Nucleus accumbens (tissue), 56 donors: ENCODE measurements around the gene MRPS15.
A peak's percentile ranks its signal among the peaks of the same experiment; 100 is the strongest.

Source experiments
- DNase-seq, 56 donors: peaks; one replicate each; lab custom pipeline; 2025; lab: John Stamatoyannopoulos, UW

Gene MRPS15

DNA sequence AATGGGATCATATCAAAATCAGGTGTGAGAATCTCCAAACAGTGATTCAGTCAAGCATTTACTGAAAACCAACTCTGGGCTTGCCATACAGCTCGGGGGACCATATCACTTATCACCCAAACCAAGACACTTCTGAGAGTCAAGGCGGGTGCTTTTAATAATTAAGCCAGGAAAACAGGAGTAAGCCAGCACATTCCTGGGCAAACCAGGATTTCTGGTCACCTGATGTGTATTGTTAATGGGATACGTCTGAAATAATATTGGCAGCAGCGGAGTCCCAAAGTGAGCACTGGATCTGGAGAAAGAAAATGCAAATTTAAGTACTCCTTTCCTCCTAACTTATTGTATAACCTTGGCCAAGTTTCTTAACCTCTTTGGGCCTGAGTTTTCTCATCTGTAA is 31.6 kb downstream of the MRPS15 start:
- no peak for DNase-seq

DNA sequence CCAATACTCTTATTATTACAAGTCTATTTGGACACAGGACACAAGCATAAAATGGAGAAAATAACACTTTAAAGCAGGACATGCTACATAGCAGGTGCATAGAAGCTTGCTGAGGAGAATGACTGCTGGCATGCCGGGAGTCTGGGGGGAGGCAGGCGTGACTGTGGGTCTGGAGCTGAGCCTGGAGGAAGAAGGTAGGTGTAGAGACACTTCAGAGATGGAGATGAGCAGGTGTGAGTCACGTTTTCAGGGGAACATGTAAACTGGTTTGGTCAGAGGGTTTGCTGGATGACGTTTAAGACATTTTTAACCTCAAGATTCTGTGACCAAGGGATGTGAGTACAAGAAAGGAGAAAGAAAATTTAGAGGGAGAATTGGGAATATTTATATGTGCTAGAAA is 38.4 kb downstream of the MRPS15 start:
- peak in 10 of 56 donors; percentile 3 to 27 (median 12) for DNase-seq

DNA sequence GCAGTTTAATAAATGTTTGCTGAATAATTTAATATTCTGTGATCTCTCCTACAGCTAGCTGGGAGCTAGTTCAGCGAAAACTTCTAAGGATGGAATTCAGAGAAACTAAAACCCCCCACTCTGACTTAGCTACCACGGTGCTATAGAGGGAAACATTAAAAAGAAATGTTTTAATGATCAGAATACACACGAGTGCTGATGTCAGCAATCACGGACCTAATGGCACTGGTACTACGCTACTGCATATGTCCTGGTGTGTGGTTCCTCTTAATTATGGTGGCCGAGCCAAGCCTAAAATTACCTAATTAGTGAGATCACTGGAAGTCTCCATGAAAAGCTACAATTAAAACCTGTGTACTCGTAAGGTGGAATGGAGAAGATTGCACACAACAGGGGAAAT is 42.5 kb downstream of the MRPS15 start:
- DNase-seq: no peak

DNA sequence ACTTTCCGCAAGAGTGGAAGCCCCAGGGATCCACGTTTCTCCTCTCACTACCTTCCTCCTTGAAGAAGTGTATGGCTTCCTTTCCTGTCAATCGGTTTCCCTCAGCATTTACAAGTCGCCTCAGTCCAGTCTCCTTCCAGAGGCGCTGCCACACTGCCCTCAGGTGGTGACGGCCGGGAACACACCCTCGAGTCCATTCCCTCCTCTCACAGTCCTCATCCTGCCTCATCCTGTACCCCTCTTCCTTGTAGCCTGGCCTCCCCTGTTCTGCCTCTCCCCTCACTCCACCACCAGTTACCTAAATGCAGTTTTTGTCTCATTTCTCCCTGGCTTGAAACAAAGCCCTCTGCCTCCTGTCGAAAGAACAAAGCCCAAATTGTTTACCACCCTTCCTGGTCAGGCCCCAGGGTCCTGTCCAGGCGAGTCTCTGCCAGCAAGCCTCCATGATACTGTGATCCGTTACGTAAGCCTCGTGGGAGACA is 43.3 kb downstream of the MRPS15 start:
- peak in 51 of 56 donors; percentile 30 to 92 (median 67) for DNase-seq

DNA sequence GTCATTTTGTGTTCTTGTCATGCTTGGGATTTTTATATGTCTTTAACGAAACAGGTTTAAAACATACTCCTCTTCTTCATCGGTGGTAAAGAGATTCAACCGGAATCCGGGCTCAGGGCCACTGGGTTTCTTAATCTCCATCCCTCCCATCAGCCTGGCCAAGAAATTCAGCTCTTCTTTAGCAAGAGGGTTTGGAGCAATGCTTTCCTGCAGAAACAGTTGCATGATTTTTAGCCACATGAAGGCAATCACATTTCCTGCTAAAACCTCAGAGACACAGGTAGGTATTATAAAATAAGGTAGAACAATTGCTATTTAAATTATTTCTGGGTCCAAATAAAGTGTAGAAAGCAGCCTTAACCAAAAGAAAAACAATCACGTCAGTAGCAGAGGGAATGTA is 43.8 kb downstream of the MRPS15 start:
- no peak for DNase-seq

DNA sequence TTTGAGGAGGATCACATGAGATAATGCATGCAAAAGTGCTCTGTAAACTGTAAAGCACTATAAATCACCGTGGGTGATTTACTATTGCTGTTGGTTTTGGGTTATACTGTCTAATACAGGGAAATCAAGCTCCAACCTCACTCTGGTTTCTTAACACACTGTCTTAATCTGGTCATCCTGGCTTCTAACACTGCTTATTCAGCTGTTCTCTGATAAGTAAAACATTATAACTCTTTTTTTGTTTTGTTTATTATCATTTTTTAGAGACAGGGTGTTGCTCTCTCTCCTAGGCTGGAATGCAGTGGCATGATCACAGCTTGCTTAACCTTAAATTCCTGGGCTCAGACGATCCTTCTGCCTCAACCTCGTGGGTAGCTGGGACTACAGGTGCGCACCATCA is 44.6 kb downstream of the MRPS15 start:
- no peak for DNase-seq

DNA sequence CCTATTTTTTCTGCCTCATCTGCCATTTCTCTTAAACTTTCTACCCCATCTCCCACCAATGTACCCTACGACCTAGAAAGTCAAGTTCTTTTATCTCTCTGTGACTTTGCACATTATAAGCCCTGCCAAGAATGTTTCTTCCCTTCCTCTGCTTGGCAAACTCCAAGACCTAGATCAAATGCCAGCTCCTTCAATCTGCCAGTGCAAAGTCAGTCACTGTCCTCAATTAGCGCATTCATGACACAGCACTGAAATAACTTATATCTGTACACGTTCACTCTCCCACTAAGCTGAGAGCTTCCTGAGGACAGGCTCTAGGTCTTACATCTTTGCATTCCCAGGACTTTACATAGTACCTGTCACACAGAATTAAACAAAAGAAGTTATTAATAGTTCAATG is 45.0 kb downstream of the MRPS15 start:
- no peak for DNase-seq

DNA sequence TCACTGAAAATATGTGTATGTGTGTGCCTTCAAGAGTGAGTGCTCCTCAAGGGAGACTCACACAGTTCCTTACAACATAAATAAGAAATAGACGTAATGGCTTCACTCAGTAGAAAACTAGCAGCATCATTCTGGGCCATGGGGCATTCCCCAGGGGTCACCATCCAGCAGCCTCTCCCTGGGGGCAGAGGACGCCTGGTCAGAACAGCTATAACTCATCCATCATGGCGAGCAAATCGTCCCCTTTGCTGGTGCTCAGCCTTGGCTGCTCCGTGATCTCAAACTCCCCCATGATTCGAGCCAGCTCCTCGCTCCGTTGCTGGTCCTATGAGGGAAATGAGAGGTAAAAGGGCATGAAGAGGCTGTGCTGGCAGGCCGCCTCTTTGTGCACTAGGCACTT is 46.3 kb downstream of the MRPS15 start:
- no peak for DNase-seq

DNA sequence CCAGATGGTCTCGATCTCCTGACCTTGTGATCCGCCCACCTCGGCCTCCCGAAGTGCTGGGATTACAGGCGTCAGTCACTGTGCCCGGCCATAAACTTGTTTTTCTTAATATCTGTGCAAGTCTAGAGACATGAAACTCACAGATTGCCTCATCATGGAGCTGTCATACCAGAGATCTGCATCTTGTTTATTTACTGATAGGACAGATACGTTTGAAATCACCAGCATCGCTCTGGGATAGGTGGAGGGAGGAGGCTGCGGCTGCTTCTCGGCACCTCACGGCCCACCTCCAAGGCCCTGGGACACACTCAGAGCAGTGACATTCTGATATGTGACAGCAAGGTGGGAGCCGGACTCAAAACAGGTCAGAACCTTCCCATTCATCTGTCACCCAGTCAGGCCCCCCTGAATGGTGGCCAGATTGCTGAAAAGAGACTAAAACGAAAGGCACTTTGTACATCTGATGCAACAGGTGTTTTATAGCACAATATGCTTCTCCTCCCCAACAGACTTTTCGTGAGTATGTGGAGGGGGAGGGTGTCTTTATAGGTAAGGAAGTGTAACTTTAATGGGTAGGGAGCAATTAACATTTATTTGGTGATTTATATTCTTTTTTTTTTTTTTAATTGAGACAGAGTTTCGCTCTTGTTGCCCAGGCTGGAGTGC is 48.4 kb downstream of the MRPS15 start:
- DNase-seq: no peak

DNA sequence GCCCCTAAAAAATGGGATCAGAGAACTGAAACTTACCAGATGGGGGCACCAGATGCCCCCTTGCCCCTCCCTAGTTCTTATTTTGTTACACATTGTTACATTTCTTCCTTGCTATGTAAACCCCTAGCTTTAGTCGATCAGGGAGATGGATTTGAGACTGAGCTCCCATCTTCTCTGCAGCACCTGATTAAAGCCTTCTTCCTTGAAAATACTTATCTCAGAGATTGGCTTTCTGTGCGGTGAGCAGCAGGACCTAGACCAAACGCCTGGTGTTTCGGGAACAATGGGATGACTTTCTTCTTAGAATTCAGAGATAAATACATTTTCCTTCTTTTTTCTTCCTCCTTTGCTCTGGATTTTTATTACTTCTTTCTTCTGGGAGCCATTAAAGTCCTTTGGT is 49.8 kb downstream of the MRPS15 start:
- DNase-seq: no peak

DNA sequence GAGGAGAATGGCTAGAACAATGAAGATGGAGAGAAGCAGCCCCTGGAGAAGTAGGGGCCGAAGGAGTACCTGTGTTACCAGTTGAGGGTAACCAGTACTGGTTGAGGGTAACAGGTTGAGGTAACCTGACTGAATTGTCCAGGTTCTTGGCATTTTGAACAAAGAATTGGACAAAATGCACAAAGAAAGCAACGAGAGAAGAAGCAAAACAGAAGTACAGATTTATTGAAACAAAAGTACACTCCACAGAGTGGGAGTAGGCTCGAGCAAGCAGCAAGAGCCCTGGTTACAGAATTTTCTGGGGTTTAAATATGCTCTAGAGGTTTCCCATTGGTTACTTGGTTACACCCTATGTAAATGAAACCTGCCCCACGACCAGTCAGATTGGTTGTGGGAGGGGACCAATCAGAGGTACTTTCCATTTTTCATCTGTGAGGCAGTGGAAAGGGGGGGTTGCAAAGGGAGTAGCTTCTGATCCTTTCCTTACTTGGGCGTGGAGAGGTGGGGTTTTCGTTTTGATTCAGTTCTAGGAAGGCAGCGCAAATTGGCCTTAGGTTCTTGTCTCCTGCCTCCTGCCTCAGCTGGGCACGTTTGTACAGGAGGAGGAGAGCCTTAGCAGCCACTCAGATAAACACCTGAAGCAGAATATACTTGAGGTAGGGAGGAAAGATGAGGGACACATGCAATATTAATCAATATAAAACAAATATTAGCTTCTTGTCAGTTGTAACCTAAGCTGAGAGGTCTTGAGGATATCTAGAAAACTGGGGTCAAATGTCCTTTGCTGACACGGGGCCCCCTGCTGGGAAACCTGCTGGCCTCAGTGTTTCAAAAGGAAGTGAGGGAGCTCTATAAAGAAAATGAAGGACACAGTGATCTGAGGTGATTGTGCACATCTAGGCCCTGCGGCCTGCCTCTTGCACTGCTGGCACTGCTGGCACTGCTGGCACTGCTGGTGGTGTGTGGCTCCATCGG is 52.2 kb downstream of the MRPS15 start:
- peak in 25 of 56 donors; percentile 3 to 67 (median 27) for DNase-seq

DNA sequence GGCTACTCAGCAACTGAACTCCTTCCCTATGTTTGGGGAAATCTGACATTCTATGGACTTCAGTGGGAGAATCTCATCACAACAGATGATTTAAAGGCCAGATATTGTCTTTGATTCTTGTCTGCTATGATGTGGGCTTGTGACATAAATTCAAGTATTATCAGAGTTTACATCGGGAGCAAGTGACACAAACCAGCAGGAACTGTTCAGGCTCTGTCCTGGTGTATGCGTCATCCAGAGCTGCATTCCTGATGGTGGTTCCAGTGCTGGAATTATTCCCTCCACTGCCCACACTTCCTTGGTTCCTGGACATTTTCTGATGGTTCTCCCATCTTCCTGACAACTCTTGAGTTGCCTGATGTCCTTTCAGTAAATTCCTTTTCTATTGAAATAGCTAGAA is 55.7 kb downstream of the MRPS15 start:
- DNase-seq: no peak

DNA sequence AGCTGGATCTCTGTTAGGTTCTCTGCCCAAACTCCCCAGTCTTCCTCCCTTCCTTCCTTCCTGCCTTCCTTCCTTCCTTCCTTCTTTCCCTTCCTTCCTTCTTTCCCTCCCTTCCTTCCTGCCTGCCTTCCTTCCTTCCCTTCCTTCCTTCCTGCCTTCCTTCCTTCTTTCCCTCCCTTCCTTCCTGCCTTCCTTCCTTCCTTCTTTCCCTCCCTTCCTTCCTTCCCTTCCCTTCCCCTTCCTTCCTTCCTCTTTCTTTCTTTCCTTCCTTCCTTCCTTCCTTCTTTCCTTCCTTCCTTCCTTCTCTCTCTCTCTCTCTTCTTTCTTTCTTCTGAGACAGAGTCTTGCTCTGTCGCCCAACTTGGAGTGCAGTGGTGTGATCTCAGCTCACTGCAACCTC is 57.7 kb downstream of the MRPS15 start:
- DNase-seq: no peak
